SU-DHL-6 (cell line): ENCODE data around the gene ZBTB24.

Source experiments
- EZH2phosphoT487 ChIP-seq: fragments of 200-600 bp; sonication (generic), shearing (Covaris generic); conservative IDR thresholded peaks from 2 replicates; pipeline ENCODE4 v1.6.1; 2018; ENCODE audit warnings: mild to moderate bottlenecking, antibody characterized with exemption, low read length, moderate library complexity, mixed read lengths
- TF ChIP-seq, protein P1 (sequence below): fragments of 200-600 bp; sonication (generic); IDR thresholded peaks from one replicate; pipeline ENCODE4 v1.5.1; 2017; ENCODE audit warnings: antibody characterized with exemption, mild to moderate bottlenecking, low read length, moderate library complexity; ENCODE audit not compliant: insufficient read depth, poor library complexity, severe bottlenecking

DNA sequence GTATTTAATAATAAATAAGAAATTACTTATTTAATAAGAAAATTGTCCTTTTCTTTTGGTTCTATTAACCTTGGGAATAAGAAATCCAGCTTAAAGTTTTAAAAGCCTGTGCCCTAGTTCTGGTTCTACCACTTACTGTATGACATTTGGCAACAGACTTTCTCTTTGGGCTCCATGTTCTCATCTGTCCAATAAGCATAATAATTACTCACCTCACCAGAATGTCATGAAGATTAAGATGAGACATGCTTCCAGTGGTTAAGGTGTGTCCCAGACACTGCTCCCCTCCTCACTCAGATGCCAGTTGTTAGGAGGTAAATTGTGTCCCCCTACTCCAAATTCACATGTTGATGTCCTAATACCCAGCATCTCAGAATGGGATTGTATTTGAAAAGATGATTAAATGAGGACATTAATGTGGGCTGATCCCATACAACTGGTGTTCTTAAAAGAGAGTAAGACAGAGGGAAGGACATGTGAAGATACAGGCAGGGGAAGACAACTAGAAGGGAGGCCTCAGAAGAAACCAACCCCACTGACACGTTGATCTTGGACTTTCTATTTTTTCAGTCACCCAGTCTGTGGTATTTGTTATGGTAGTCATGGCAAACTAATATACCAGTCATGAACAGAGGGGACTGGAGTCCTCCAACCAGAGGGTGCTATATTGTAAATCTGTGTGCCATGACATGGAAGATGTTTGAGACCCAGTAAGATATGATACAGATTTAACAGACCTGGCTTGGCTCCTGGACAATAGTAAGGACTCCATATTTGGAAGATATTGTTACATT lies 21.1 kb downstream of the ZBTB24 start:
- TF ChIP-seq, protein P1, sequence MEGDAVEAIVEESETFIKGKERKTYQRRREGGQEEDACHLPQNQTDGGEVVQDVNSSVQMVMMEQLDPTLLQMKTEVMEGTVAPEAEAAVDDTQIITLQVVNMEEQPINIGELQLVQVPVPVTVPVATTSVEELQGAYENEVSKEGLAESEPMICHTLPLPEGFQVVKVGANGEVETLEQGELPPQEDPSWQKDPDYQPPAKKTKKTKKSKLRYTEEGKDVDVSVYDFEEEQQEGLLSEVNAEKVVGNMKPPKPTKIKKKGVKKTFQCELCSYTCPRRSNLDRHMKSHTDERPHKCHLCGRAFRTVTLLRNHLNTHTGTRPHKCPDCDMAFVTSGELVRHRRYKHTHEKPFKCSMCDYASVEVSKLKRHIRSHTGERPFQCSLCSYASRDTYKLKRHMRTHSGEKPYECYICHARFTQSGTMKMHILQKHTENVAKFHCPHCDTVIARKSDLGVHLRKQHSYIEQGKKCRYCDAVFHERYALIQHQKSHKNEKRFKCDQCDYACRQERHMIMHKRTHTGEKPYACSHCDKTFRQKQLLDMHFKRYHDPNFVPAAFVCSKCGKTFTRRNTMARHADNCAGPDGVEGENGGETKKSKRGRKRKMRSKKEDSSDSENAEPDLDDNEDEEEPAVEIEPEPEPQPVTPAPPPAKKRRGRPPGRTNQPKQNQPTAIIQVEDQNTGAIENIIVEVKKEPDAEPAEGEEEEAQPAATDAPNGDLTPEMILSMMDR: no peak
- TF ChIP-seq EZH2phosphoT487: no peak
